Measurements from ENCODE around the gene YAP1.

The YAP1 gene

DNA sequence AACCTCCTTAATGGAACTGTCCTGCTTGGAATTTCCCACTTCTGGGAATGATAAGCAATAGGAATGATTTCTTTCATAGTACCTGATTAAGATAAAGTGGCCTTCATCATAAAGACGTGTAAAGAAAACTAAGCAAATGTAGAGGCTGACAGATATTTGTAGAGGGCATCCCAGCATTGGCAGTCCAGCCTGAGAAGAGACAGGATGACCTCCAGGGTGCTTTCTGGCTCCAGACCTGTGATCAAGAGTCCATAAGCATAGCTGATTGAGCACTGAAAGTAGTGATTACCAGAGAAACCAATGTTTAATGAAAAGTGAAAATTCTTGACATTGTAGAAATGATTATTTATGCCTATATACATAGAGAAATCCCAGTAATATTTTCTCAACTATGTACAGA is 33.6 kb downstream of the YAP1 start:
- DNase-seq (ENCODE audit: low read depth in 1 of 2, low spot score in 1 of 2): no peak
- H3K27ac ChIP-seq (replicated peaks): no peak overlapping the region
- H3K4me3 ChIP-seq (replicated peaks; ENCODE audit: insufficient read depth, low read length): no peak overlapping the region
- peaks cover 14% of the 10 kb centered on the region for H3K27me3 ChIP-seq (ENCODE audit: insufficient read depth, poor library complexity, severe bottlenecking)
- TF ChIP-seq SPI1 (IDR thresholded peaks at IDR 0.05; ENCODE audit: borderline replicate concordance, low read depth) (no peak), GABPA (IDR thresholded peaks at IDR 0.05; ENCODE audit: low read depth) (no peak), POLR2AphosphoS5 (IDR thresholded peaks at IDR 0.05; ENCODE audit: low read depth) (no peak)
- TF ChIP-seq, protein P1, sequence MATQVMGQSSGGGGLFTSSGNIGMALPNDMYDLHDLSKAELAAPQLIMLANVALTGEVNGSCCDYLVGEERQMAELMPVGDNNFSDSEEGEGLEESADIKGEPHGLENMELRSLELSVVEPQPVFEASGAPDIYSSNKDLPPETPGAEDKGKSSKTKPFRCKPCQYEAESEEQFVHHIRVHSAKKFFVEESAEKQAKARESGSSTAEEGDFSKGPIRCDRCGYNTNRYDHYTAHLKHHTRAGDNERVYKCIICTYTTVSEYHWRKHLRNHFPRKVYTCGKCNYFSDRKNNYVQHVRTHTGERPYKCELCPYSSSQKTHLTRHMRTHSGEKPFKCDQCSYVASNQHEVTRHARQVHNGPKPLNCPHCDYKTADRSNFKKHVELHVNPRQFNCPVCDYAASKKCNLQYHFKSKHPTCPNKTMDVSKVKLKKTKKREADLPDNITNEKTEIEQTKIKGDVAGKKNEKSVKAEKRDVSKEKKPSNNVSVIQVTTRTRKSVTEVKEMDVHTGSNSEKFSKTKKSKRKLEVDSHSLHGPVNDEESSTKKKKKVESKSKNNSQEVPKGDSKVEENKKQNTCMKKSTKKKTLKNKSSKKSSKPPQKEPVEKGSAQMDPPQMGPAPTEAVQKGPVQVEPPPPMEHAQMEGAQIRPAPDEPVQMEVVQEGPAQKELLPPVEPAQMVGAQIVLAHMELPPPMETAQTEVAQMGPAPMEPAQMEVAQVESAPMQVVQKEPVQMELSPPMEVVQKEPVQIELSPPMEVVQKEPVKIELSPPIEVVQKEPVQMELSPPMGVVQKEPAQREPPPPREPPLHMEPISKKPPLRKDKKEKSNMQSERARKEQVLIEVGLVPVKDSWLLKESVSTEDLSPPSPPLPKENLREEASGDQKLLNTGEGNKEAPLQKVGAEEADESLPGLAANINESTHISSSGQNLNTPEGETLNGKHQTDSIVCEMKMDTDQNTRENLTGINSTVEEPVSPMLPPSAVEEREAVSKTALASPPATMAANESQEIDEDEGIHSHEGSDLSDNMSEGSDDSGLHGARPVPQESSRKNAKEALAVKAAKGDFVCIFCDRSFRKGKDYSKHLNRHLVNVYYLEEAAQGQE (IDR thresholded peaks at IDR 0.05; ENCODE audit: insufficient replicate concordance, low read depth): no peak
- TF ChIP-seq, protein P2, sequence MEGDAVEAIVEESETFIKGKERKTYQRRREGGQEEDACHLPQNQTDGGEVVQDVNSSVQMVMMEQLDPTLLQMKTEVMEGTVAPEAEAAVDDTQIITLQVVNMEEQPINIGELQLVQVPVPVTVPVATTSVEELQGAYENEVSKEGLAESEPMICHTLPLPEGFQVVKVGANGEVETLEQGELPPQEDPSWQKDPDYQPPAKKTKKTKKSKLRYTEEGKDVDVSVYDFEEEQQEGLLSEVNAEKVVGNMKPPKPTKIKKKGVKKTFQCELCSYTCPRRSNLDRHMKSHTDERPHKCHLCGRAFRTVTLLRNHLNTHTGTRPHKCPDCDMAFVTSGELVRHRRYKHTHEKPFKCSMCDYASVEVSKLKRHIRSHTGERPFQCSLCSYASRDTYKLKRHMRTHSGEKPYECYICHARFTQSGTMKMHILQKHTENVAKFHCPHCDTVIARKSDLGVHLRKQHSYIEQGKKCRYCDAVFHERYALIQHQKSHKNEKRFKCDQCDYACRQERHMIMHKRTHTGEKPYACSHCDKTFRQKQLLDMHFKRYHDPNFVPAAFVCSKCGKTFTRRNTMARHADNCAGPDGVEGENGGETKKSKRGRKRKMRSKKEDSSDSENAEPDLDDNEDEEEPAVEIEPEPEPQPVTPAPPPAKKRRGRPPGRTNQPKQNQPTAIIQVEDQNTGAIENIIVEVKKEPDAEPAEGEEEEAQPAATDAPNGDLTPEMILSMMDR (IDR thresholded peaks at IDR 0.05; ENCODE audit: insufficient read depth, low read length): no peak

DNA sequence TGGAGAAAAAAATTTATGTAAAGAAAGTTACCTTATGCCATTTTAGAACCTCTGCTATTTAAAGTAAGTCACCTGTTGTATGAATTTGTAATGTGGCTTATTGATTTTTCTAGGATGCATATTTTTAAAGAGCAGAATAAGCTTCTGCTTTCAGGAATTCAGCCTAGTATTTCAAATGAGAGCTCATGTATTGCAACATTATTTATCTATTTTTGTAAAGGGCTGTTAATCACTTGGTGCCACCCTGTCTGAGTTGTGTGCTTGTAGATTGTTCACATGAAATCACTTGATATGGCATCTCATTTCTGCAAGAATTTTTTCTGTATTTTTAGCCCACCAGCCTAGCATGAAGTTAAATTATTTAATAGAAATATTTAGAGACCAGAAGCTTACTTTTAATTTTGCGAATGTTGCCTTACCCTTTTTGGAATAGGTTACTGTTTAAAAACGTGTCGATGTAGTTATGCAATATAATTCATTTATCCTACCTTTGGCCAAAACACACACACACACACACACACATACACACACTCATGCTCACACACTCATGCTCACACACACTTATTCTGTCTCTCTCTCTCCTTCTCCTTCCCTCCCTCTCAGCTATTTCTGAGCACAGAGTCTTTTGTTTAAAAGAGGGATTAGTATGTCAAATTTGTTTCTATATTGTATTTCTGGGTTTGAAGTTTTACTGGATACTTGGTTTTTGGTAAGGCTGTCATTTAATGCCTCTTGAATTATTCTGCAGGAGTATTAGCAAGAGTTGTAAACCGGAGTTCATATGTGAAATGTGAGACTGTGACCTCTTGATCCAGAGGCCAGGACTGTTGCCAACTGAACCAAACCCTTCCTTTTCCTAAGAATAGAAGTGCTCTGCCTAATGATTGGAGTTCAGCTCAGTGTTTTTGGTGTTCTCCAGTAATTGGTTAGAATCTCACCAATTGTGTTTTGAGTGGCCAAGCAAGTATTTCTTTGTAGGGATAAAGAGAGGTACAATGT is 34.4 kb downstream of the YAP1 start:
- peaks cover 14% of the 10 kb centered on the region for H3K27me3 ChIP-seq (ENCODE audit: insufficient read depth, poor library complexity, severe bottlenecking)
- TF ChIP-seq, protein P1 (IDR thresholded peaks at IDR 0.05; ENCODE audit: insufficient replicate concordance, low read depth): no peak
- TF ChIP-seq SPI1 (IDR thresholded peaks at IDR 0.05; ENCODE audit: borderline replicate concordance, low read depth): no peak
- no peak for TF ChIP-seq POLR2AphosphoS5 (IDR thresholded peaks at IDR 0.05; ENCODE audit: low read depth)
- no peak for TF ChIP-seq GABPA (IDR thresholded peaks at IDR 0.05; ENCODE audit: low read depth)
- TF ChIP-seq, protein P2 (IDR thresholded peaks at IDR 0.05; ENCODE audit: insufficient read depth, low read length): no peak
- H3K27ac ChIP-seq (replicated peaks): no peak overlapping the region
- DNase-seq (ENCODE audit: low read depth in 1 of 2, low spot score in 1 of 2): no peak
- no peak overlapping the region for H3K4me3 ChIP-seq (replicated peaks; ENCODE audit: insufficient read depth, low read length)

DNA sequence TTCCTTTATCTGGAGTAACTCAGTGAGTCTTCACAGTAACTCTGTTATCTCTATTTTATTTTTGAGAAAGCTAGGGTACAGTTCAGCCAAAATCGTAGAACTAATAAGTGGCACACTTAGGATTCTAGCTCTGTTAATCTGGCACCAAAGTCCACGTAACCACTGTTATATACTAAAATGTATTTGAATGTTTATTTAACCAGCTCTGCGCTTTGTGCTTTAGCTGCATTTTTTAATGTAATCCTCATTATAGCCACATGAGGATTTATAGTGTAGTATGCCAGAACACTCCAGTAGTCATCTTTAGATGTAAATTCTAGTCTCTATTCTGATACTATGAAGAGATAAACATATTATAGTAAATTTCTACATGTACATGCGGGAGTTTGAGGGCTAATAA is 36.8 kb downstream of the YAP1 start:
- TF ChIP-seq, protein P1 (IDR thresholded peaks at IDR 0.05; ENCODE audit: insufficient replicate concordance, low read depth): no peak
- TF ChIP-seq SPI1 (IDR thresholded peaks at IDR 0.05; ENCODE audit: borderline replicate concordance, low read depth) (no peak), GABPA (IDR thresholded peaks at IDR 0.05; ENCODE audit: low read depth) (no peak), POLR2AphosphoS5 (IDR thresholded peaks at IDR 0.05; ENCODE audit: low read depth) (no peak)
- TF ChIP-seq, protein P2 (IDR thresholded peaks at IDR 0.05; ENCODE audit: insufficient read depth, low read length): no peak
- H3K4me3 ChIP-seq (replicated peaks; ENCODE audit: insufficient read depth, low read length): no peak overlapping the region
- peaks cover 14% of the 10 kb centered on the region for H3K27me3 ChIP-seq (ENCODE audit: insufficient read depth, poor library complexity, severe bottlenecking)
- DNase-seq (ENCODE audit: low read depth in 1 of 2, low spot score in 1 of 2): no peak
- no peak overlapping the region for H3K27ac ChIP-seq (replicated peaks)

Data from HL-60 (cell line).